SK-N-SH (cell line): Measurements from ENCODE around the gene ALS2CL. TPM values are rescaled to one million over a fixed set of nuclear protein-coding genes. Genes with fewer than 3 reads are reported as not detected.

ENCODE experiments used
- CTCF ChIA-PET: fragments of 300-600, 350-600 bp; formaldehyde crosslinking; extraction: SDS; loops from one replicate; lab custom pipeline; 2021; lab: Yijun Ruan, JAX
- POLR2A ChIA-PET: fragments of 350-600 bp; sonication (Branson Sonifier 250); formaldehyde crosslinking; extraction: SDS; loops from one replicate; lab custom pipeline; 2020; ENCODE audit warnings: antibody characterized with exemption, inconsistent platforms; lab: Yijun Ruan, JAX
- DNase-seq: peaks from one replicate; pipeline ENCODE4 v3.0.0; 2012
- H2AFZ ChIP-seq: fragments of 200-600 bp; sonication (generic); 2 replicates; pipeline ENCODE4 v1.8.1; 2016; ENCODE audit warnings: antibody characterized with exemption, mild to moderate bottlenecking, low read depth
- H3F3A ChIP-seq: fragments of 200-600 bp; sonication (generic); replicated peaks from 2 replicates; pipeline ENCODE3; 2016; ENCODE audit warnings: antibody characterized with exemption, mild to moderate bottlenecking; ENCODE audit not compliant: insufficient read depth
- H3K27ac ChIP-seq, 2 experiments: fragments of 200-500 bp in 1 of 2; fragments of 200-600 bp in 1 of 2; sonication (Bioruptor generic) in 1 of 2; sonication (generic), shearing (Covaris generic) in 1 of 2; 2 replicates each; pipeline versions ENCODE4 v1.5.1 to v1.6.1; 2014 to 2016; ENCODE audit warnings: low read depth in 2 of 2, inconsistent platforms in 1 of 2, low read length in 1 of 2, mild to moderate bottlenecking in 1 of 2, mixed read lengths in 1 of 2
- H3K27me3 ChIP-seq: fragments of 200-600 bp; sonication (generic), shearing (Covaris generic); 2 replicates; pipeline ENCODE4 v1.6.1; 2016; ENCODE audit warnings: mixed run types; ENCODE audit not compliant: insufficient read depth
- H3K36me3 ChIP-seq, 2 experiments: fragments of 200-500 bp in 1 of 2; fragments of 200-600 bp in 1 of 2; sonication (Bioruptor generic) in 1 of 2; sonication (generic) in 1 of 2; replicated peaks in 1 of 2; 2 replicates each; pipeline versions ENCODE3 to v1.5.1; 2014 to 2016; ENCODE audit warnings: low read length in 1 of 2, mild to moderate bottlenecking in 1 of 2; ENCODE audit not compliant: insufficient read depth in 2 of 2, control insufficient read depth in 1 of 2
- H3K4me1 ChIP-seq, 2 experiments: fragments of 200-500 bp in 1 of 2; fragments of 200-600 bp in 1 of 2; sonication (Bioruptor generic) in 1 of 2; sonication (generic), shearing (Covaris generic) in 1 of 2; 2 replicates each; pipeline versions ENCODE4 v1.5.1 to v1.6.1; 2014 to 2016; ENCODE audit warnings: low read depth in 1 of 2, low read length in 1 of 2, mixed run types in 1 of 2; ENCODE audit not compliant: insufficient read depth in 2 of 2, control insufficient read depth in 1 of 2
- H3K4me2 ChIP-seq: fragments of 200-600 bp; sonication (generic), shearing (Covaris generic); 2 replicates; pipeline ENCODE4 v1.6.1; 2017; ENCODE audit warnings: mixed run types
- H3K4me3 ChIP-seq, 2 experiments: fragments of 200-500 bp in 1 of 2; fragments of 200-600 bp in 1 of 2; sonication (Bioruptor generic) in 1 of 2; sonication (generic), shearing (Covaris generic) in 1 of 2; 2 replicates each; pipeline versions ENCODE4 v1.5.1 to v1.8.1; 2014 to 2016; ENCODE audit warnings: low read depth in 2 of 2, inconsistent platforms in 1 of 2, low read length in 1 of 2, mild to moderate bottlenecking in 1 of 2, mixed read lengths in 1 of 2, moderate library complexity in 1 of 2
- H3K79me2 ChIP-seq: fragments of 200-600 bp; sonication (generic); 2 replicates; pipeline ENCODE4 v1.8.1; 2017; ENCODE audit warnings: mild to moderate bottlenecking; ENCODE audit not compliant: insufficient read depth
- H3K9ac ChIP-seq: fragments of 200-600 bp; sonication (generic); 2 replicates; pipeline ENCODE4 v1.6.1; 2017; ENCODE audit warnings: mixed run types
- H3K9me2 ChIP-seq: fragments of 200-600 bp; sonication (generic); 2 replicates; pipeline ENCODE4 v1.6.1; 2017; ENCODE audit warnings: mixed run types
- H3K9me3 ChIP-seq: fragments of 200-600 bp; sonication (generic); 2 replicates; pipeline ENCODE4 v1.6.1; 2017; ENCODE audit warnings: mixed run types, mild to moderate bottlenecking, moderate library complexity
- H4K20me1 ChIP-seq: fragments of 200-600 bp; sonication (generic); 2 replicates; pipeline ENCODE4 v1.6.1; 2017; ENCODE audit warnings: mild to moderate bottlenecking, mixed run types; ENCODE audit not compliant: insufficient read depth
- ELF1 ChIP-seq: IDR thresholded peaks from 2 replicates; pipeline ENCODE4 v1.4.0; 2012
- EP300 ChIP-seq, 2 experiments: IDR thresholded peaks; 2 replicates each; pipeline versions ENCODE4 v1.4.0 to v1.6.1; 2012; ENCODE audit warnings: borderline replicate concordance in 1 of 2, low read depth in 1 of 2, low read length in 1 of 2
- FOSL2 ChIP-seq: IDR thresholded peaks from 2 replicates; pipeline ENCODE4 v1.4.0; 2012; ENCODE audit warnings: low read depth, mild to moderate bottlenecking, moderate library complexity, borderline replicate concordance
- FOXJ3 ChIP-seq: sonication (generic); formaldehyde crosslinking; IDR thresholded peaks from 2 replicates; pipeline ENCODE4 v1.5.1; 2020; ENCODE audit warnings: mild to moderate bottlenecking, missing genetic modification reagents
- FOXM1 ChIP-seq: IDR thresholded peaks from 2 replicates; pipeline ENCODE4 v1.4.0; 2012; ENCODE audit warnings: low read depth, mild to moderate bottlenecking
- GATA2 ChIP-seq: sonication (generic); formaldehyde crosslinking; IDR thresholded peaks from 2 replicates; pipeline ENCODE4 v1.5.0; 2020; ENCODE audit warnings: mild to moderate bottlenecking, missing genetic modification reagents
- JUND ChIP-seq: IDR thresholded peaks from 2 replicates; pipeline ENCODE4 v1.4.0; 2012
- RCOR1 ChIP-seq: fragments of 150-350 bp; IDR thresholded peaks from 2 replicates; pipeline ENCODE4 v1.6.1; 2017; ENCODE audit warnings: antibody characterized with exemption, low read length
- RXRA ChIP-seq: IDR thresholded peaks from 2 replicates; pipeline ENCODE4 v1.4.0; 2012; ENCODE audit warnings: low read depth, mild to moderate bottlenecking, borderline replicate concordance
- SMC3 ChIP-seq: IDR thresholded peaks from 2 replicates; pipeline ENCODE4 v1.6.1; 2012; ENCODE audit warnings: low read depth, low read length, improper control_type of control experiment
- TAF1 ChIP-seq: IDR thresholded peaks from 2 replicates; pipeline ENCODE4 v1.6.1; 2012; ENCODE audit warnings: low read depth, mild to moderate bottlenecking, low read length, moderate library complexity, borderline replicate concordance
- WGBS: methylation state at CpG from one replicate; pipeline ENCODE4 v1.1.6; 2017; ENCODE audit warnings: low lambda C conversion rate; 5-methylcytosine and 5-hydroxymethylcytosine counted together
- polyA plus RNA-seq, 3 experiments: library from polyadenylated mRNA; depleted of rRNA; stranded (reverse); fragments of >200 nt; gene quantifications; 2 replicates each; pipeline ENCODE4 v1.2.3, GENCODE V29; 2012
- TF ChIP-seq, protein P1 (sequence below): IDR thresholded peaks from 2 replicates; pipeline ENCODE4 v1.6.1; 2012; ENCODE audit warnings: mild to moderate bottlenecking, low read depth, low read length, moderate library complexity
- TF ChIP-seq, protein P2 (sequence below): fragments of 150-350 bp; IDR thresholded peaks from 2 replicates; pipeline ENCODE4 v1.6.1; 2017; ENCODE audit warnings: antibody characterized with exemption, low read length, low read depth, borderline replicate concordance
- TF ChIP-seq, protein P3 (sequence below): IDR thresholded peaks from 2 replicates; pipeline ENCODE4 v1.4.0; 2012; ENCODE audit warnings: low read depth, borderline replicate concordance
- TF ChIP-seq, protein P4 (sequence below): IDR thresholded peaks from 2 replicates; pipeline ENCODE4; 2012
- TF ChIP-seq, protein P5 (sequence below): fragments of 200-600 bp; sonication (generic); IDR thresholded peaks from 2 replicates; pipeline ENCODE4 v1.6.1; 2017; ENCODE audit warnings: antibody characterized with exemption, mild to moderate bottlenecking, moderate library complexity

The ALS2CL gene
- polyA plus RNA-seq, 1 of the 3 experiments (the other 2 are of a cell fraction): 0.18 TPM

DNA sequence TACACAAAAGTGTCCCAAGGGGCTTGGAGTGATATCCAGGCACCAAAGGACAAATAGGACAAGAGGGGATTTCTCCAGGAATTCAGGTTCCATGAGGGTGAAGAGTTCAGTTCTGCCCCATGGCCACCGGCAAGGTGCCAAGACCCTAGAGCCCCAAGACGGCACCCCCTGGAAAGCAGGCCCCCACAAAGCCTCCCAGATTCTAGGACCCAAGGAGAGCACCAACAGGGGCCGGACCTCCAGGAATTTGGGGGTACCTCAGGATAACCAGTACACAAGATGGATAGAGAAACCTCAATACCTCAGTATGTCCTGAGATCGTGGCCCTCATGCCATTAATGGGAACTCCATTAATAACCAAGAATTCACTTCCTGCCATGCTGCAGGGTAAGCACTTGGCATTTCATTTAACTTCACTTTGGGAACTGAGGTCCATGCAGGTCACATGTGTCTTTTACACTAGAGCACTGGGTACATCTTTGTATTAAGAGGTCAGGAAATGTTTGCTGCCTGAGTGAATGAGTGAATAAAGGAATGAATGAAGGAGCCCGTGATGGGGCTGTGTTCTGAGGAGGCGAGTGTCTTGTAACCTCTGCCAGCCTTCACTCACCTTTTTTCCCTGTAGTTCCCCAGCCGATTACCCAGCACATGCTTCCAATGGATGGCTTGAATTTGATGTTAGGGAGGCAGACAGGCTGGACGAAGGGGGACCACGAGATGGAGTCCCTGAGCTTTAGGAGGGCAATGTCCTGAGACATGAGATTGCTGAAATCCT is 39.7 kb upstream of the ALS2CL start:
- CTCF ChIA-PET: interaction anchor here (1.0 kb wide), 1 partner anchor 113 kb away, joined by 4 read pairs; no protein-coding TSS in a partner anchor
- H2AFZ ChIP-seq: no peak overlapping the region

DNA sequence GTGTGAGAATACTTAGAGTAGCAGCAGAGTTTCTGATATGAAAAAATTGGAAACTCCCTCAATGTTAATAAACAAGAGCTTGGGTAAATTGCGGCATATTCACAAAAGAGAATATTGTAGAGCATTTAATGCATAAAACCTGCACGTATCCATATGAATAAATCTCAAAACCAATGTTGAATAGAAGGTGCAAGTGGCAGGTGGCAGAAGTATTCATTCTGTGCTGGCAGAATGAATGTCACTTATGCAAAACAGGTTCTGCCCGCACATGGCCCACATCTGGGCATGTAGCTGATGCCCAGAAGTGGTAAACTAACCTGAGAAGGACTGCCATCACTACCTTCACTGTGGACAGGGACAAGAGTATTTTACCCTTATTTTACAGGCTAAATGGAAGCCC is 38.3 kb upstream of the ALS2CL start:
- H3K79me2 ChIP-seq: no peaks in the 10 kb centered on the region
- no peak overlapping the region for H3K9ac ChIP-seq
- CTCF ChIA-PET: no interaction called here
- no peaks in the 10 kb centered on the region; a peak in 1 of 4 replicates for H3K4me1 ChIP-seq
- no peak for DNase-seq
- H3K27ac ChIP-seq: no peak overlapping the region
- no peaks in the 10 kb centered on the region for H3K9me2 ChIP-seq
- POLR2A ChIA-PET: no interaction called here
- no peaks in the 10 kb centered on the region for H3F3A ChIP-seq
- no peak overlapping the region for H2AFZ ChIP-seq
- no peaks in the 10 kb centered on the region for H3K27me3 ChIP-seq
- no peak overlapping the region for H3K4me3 ChIP-seq
- no peaks in the 10 kb centered on the region for H3K36me3 ChIP-seq
- TF ChIP-seq FOXM1 (no peak), TAF1 (no peak), RXRA (no peak), ELF1 (no peak), JUND (no peak), FOXJ3 (CRISPR knock-in tag) (no peak), FOSL2 (no peak), RCOR1 (no peak), GATA2 (no peak)
- TF ChIP-seq, protein P1, sequence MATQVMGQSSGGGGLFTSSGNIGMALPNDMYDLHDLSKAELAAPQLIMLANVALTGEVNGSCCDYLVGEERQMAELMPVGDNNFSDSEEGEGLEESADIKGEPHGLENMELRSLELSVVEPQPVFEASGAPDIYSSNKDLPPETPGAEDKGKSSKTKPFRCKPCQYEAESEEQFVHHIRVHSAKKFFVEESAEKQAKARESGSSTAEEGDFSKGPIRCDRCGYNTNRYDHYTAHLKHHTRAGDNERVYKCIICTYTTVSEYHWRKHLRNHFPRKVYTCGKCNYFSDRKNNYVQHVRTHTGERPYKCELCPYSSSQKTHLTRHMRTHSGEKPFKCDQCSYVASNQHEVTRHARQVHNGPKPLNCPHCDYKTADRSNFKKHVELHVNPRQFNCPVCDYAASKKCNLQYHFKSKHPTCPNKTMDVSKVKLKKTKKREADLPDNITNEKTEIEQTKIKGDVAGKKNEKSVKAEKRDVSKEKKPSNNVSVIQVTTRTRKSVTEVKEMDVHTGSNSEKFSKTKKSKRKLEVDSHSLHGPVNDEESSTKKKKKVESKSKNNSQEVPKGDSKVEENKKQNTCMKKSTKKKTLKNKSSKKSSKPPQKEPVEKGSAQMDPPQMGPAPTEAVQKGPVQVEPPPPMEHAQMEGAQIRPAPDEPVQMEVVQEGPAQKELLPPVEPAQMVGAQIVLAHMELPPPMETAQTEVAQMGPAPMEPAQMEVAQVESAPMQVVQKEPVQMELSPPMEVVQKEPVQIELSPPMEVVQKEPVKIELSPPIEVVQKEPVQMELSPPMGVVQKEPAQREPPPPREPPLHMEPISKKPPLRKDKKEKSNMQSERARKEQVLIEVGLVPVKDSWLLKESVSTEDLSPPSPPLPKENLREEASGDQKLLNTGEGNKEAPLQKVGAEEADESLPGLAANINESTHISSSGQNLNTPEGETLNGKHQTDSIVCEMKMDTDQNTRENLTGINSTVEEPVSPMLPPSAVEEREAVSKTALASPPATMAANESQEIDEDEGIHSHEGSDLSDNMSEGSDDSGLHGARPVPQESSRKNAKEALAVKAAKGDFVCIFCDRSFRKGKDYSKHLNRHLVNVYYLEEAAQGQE: no peak
- TF ChIP-seq, protein P2, sequence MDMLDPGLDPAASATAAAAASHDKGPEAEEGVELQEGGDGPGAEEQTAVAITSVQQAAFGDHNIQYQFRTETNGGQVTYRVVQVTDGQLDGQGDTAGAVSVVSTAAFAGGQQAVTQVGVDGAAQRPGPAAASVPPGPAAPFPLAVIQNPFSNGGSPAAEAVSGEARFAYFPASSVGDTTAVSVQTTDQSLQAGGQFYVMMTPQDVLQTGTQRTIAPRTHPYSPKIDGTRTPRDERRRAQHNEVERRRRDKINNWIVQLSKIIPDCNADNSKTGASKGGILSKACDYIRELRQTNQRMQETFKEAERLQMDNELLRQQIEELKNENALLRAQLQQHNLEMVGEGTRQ: no peak
- TF ChIP-seq, protein P3, sequence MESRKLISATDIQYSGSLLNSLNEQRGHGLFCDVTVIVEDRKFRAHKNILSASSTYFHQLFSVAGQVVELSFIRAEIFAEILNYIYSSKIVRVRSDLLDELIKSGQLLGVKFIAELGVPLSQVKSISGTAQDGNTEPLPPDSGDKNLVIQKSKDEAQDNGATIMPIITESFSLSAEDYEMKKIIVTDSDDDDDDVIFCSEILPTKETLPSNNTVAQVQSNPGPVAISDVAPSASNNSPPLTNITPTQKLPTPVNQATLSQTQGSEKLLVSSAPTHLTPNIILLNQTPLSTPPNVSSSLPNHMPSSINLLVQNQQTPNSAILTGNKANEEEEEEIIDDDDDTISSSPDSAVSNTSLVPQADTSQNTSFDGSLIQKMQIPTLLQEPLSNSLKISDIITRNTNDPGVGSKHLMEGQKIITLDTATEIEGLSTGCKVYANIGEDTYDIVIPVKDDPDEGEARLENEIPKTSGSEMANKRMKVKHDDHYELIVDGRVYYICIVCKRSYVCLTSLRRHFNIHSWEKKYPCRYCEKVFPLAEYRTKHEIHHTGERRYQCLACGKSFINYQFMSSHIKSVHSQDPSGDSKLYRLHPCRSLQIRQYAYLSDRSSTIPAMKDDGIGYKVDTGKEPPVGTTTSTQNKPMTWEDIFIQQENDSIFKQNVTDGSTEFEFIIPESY: no peak
- TF ChIP-seq, protein P4, sequence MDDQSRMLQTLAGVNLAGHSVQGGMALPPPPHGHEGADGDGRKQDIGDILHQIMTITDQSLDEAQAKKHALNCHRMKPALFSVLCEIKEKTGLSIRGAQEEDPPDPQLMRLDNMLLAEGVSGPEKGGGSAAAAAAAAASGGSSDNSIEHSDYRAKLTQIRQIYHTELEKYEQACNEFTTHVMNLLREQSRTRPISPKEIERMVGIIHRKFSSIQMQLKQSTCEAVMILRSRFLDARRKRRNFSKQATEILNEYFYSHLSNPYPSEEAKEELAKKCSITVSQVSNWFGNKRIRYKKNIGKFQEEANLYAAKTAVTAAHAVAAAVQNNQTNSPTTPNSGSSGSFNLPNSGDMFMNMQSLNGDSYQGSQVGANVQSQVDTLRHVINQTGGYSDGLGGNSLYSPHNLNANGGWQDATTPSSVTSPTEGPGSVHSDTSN: no peak
- TF ChIP-seq, protein P5, sequence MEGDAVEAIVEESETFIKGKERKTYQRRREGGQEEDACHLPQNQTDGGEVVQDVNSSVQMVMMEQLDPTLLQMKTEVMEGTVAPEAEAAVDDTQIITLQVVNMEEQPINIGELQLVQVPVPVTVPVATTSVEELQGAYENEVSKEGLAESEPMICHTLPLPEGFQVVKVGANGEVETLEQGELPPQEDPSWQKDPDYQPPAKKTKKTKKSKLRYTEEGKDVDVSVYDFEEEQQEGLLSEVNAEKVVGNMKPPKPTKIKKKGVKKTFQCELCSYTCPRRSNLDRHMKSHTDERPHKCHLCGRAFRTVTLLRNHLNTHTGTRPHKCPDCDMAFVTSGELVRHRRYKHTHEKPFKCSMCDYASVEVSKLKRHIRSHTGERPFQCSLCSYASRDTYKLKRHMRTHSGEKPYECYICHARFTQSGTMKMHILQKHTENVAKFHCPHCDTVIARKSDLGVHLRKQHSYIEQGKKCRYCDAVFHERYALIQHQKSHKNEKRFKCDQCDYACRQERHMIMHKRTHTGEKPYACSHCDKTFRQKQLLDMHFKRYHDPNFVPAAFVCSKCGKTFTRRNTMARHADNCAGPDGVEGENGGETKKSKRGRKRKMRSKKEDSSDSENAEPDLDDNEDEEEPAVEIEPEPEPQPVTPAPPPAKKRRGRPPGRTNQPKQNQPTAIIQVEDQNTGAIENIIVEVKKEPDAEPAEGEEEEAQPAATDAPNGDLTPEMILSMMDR: no peak
- H3K4me2 ChIP-seq: no peak overlapping the region
- 61% methylated on average over 3 of the region's 3 CpGs for WGBS
- no peaks in the 10 kb centered on the region for H4K20me1 ChIP-seq
- H3K9me3 ChIP-seq: no peaks in the 10 kb centered on the region

More for the DNA sequence above, 39.7 kb upstream of the ALS2CL start:
- DNase-seq: no peak
- no peaks in the 10 kb centered on the region for H4K20me1 ChIP-seq
- H3K9me3 ChIP-seq: no peaks in the 10 kb centered on the region
- H3K4me3 ChIP-seq: no peak overlapping the region
- H3K36me3 ChIP-seq: no peaks in the 10 kb centered on the region
- POLR2A ChIA-PET: no interaction called here
- H3K27me3 ChIP-seq: no peaks in the 10 kb centered on the region; the same call in 1 of the 2 replicates
- H3K9ac ChIP-seq: no peak overlapping the region
- H3K9me2 ChIP-seq: no peaks in the 10 kb centered on the region
- no peaks in the 10 kb centered on the region for H3F3A ChIP-seq
- no peak overlapping the region for H3K27ac ChIP-seq
- no peak overlapping the region for H3K4me2 ChIP-seq
- no peak for TF ChIP-seq SMC3
- TF ChIP-seq EP300 (IDR thresholded peaks at IDR 0.05; ENCODE audit: borderline replicate concordance in 1 of 2, low read depth in 1 of 2, low read length in 1 of 2): no peak
- no peaks in the 10 kb centered on the region for H3K79me2 ChIP-seq
- peaks cover 0 to 3% of the 10 kb centered on the region in 2 experiments; a peak in 2 of 4 replicates for H3K4me1 ChIP-seq
- WGBS: 43% methylated on average over 7 of the region's 9 CpGs
